ENCODE measurements around the gene ABCB1. TPM values are rescaled to one million over a fixed set of nuclear protein-coding genes. Genes with fewer than 3 reads are reported as not detected.

The ABCB1 gene
- total RNA-seq, 1 experiment from 2014 or later = not detected

DNA sequence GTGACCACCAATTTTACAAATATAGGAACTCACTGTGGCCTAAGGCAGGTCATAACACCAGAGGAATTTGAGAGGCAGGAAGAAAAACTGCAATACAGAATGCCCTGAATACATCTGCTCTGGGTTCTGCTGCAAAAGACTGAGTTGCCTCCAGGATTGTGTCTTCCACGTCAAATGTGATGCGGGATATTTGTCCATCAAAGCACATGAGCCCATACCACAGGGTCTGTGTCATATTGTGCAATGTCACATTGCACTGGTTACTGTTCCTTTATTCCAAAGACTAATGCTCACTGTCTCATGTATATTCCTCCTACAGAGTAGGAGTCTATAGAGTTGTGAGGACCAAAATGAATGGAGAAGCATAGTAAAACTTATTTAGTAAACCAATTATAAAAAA is 66.6 kb downstream of the ABCB1 start:
- H3K9ac ChIP-seq (ENCODE audit: low read length) = no peak overlapping the region
- no TSS peak for BruUV-seq (replicated peaks)
- no peaks in the 10 kb centered on the region for H3K79me2 ChIP-seq (ENCODE audit: low read length)
- TF ChIP-seq EZH2 (IDR thresholded peaks at IDR 0.05; ENCODE audit: low read length, unreplicated experiment) = no peak
- TF ChIP-seq EZH2phosphoT487 (IDR thresholded peaks at IDR 0.05; ENCODE audit: borderline replicate concordance, low read length) = no peak
- TF ChIP-seq, protein P1, sequence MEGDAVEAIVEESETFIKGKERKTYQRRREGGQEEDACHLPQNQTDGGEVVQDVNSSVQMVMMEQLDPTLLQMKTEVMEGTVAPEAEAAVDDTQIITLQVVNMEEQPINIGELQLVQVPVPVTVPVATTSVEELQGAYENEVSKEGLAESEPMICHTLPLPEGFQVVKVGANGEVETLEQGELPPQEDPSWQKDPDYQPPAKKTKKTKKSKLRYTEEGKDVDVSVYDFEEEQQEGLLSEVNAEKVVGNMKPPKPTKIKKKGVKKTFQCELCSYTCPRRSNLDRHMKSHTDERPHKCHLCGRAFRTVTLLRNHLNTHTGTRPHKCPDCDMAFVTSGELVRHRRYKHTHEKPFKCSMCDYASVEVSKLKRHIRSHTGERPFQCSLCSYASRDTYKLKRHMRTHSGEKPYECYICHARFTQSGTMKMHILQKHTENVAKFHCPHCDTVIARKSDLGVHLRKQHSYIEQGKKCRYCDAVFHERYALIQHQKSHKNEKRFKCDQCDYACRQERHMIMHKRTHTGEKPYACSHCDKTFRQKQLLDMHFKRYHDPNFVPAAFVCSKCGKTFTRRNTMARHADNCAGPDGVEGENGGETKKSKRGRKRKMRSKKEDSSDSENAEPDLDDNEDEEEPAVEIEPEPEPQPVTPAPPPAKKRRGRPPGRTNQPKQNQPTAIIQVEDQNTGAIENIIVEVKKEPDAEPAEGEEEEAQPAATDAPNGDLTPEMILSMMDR (conservative IDR thresholded peaks at IDR 0.05; ENCODE audit: low read depth, low read length) = no peak
- H3K27me3 ChIP-seq (ENCODE audit: low read length) = peaks cover 37% of the 10 kb centered on the region
- H3F3A ChIP-seq (ENCODE audit: low read length, unreplicated experiment) = no peaks in the 10 kb centered on the region
- no peak overlapping the region for H3K27ac ChIP-seq (ENCODE audit: low read length)
- POLR2A ChIA-PET (ENCODE audit: unreplicated experiment) = no interaction called here
- no peak overlapping the region for H3K4me2 ChIP-seq (ENCODE audit: low read length)
- H3K36me3 ChIP-seq (ENCODE audit: low read depth, low read length) = no peaks in the 10 kb centered on the region
- no peak for DNase-seq
- H3K9me2 ChIP-seq (replicated peaks; ENCODE audit: low read length) = no peaks in the 10 kb centered on the region
- H2AFZ ChIP-seq (ENCODE audit: low read length) = no peak overlapping the region
- intact Hi-C loops (cut with micrococcal nuclease) = no loop called here
- H3K4me3 ChIP-seq (ENCODE audit: low read length) = no peak overlapping the region
- no peaks in the 10 kb centered on the region for H4K20me1 ChIP-seq (ENCODE audit: low read length)
- CTCF ChIA-PET = no interaction called here
- no peak for ATAC-seq
- no peaks in the 10 kb centered on the region for H3K4me1 ChIP-seq (ENCODE audit: insufficient read depth, low read length)
- no peaks in the 10 kb centered on the region for H3K9me3 ChIP-seq (ENCODE audit: low read length)

DNA sequence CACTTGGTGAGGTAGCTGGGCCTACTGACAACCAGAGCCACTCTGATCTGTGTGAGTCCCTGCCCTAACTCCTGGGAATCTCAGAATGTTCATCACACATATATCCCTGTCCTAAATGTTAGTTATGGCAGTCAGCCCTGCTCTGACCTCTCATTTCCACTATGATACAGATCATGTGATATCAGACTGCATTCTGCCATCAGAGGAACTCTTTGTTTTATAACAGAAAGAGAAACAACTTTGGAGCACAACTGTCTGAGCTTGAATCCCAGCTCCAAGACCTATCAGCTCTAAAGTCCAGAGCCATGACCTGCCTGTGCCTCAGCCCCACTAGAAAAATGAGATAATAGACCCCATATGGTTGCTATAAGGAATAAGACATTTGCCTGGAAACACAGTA is 70.6 kb downstream of the ABCB1 start:
- intact Hi-C loops (cut with micrococcal nuclease) = no loop called here
- Histone ChIP-seq H3K9ac (ENCODE audit: low read length) (no peak overlapping the region), H3K4me3 (ENCODE audit: low read length) (no peak overlapping the region), H3K27ac (ENCODE audit: low read length) (no peak overlapping the region), H3K9me2 (replicated peaks; ENCODE audit: low read length) (no peaks in the 10 kb centered on the region), H3K9me3 (ENCODE audit: low read length) (no peaks in the 10 kb centered on the region), H3K4me1 (ENCODE audit: insufficient read depth, low read length) (no peaks in the 10 kb centered on the region), H3K27me3 (ENCODE audit: low read length) (peaks cover 22% of the 10 kb centered on the region), H2AFZ (ENCODE audit: low read length) (no peak overlapping the region), H4K20me1 (ENCODE audit: low read length) (no peaks in the 10 kb centered on the region), H3F3A (ENCODE audit: low read length, unreplicated experiment) (no peaks in the 10 kb centered on the region), H3K79me2 (ENCODE audit: low read length) (no peaks in the 10 kb centered on the region), H3K36me3 (ENCODE audit: low read depth, low read length) (no peaks in the 10 kb centered on the region), H3K4me2 (ENCODE audit: low read length) (no peak overlapping the region)
- CTCF ChIA-PET = no interaction called here
- DNase-seq (no peak), ATAC-seq (no peak)
- BruUV-seq (replicated peaks) = no TSS peak
- POLR2A ChIA-PET (ENCODE audit: unreplicated experiment) = no interaction called here
- no peak for TF ChIP-seq EZH2phosphoT487 (IDR thresholded peaks at IDR 0.05; ENCODE audit: borderline replicate concordance, low read length)
- no peak for TF ChIP-seq EZH2 (IDR thresholded peaks at IDR 0.05; ENCODE audit: low read length, unreplicated experiment)
- TF ChIP-seq, protein P1 (conservative IDR thresholded peaks at IDR 0.05; ENCODE audit: low read depth, low read length) = no peak

DNA sequence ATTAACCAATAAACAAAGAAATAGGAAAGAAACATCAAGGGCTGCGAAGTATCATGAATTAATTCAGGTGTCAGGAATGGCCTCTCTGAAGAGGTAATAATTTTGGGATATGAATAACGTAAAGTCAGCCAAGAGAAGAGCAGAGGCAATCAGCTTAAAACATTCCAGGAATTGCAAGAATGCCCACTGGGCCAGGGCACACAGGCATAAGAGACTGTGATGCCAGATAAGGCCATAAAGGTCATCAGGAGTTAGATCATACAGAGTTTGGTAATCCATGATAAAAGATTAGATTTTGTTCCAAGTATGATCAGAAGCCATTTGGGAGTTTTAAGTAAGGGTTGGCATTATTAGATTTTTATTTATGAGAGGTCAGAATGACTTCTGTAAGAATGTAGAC is 72.0 kb downstream of the ABCB1 start:
- H3K9ac ChIP-seq (ENCODE audit: low read length) = no peak overlapping the region

More for the DNA sequence above, 72.0 kb downstream of the ABCB1 start:
- no peak overlapping the region for H3K4me2 ChIP-seq (ENCODE audit: low read length)
- H3K36me3 ChIP-seq (ENCODE audit: low read depth, low read length) = no peaks in the 10 kb centered on the region
- H3K79me2 ChIP-seq (ENCODE audit: low read length) = no peaks in the 10 kb centered on the region
- DNase-seq (no peak), ATAC-seq (no peak)
- TF ChIP-seq, protein P1 (conservative IDR thresholded peaks at IDR 0.05; ENCODE audit: low read depth, low read length) = no peak
- no peak overlapping the region for H3K4me3 ChIP-seq (ENCODE audit: low read length)
- no peaks in the 10 kb centered on the region for H3F3A ChIP-seq (ENCODE audit: low read length, unreplicated experiment)
- no peaks in the 10 kb centered on the region for H4K20me1 ChIP-seq (ENCODE audit: low read length)
- peaks cover 26% of the 10 kb centered on the region for H3K27me3 ChIP-seq (ENCODE audit: low read length)
- intact Hi-C loops (cut with micrococcal nuclease) = no loop called here
- H3K4me1 ChIP-seq (ENCODE audit: insufficient read depth, low read length) = no peaks in the 10 kb centered on the region
- BruUV-seq (replicated peaks) = no TSS peak
- no peak overlapping the region for H2AFZ ChIP-seq (ENCODE audit: low read length)
- no peak overlapping the region for H3K27ac ChIP-seq (ENCODE audit: low read length)
- no peaks in the 10 kb centered on the region for H3K9me3 ChIP-seq (ENCODE audit: low read length)
- ChIA-PET CTCF (no interaction called here), POLR2A (ENCODE audit: unreplicated experiment) (no interaction called here)
- H3K9me2 ChIP-seq (replicated peaks; ENCODE audit: low read length) = no peaks in the 10 kb centered on the region

All from PC-3 (cell line).